DND-41 (cell line): Measurements from ENCODE around the gene ISG20.

ENCODE experiments used
- CTCF ChIP-seq: IDR thresholded peaks from 2 replicates; pipeline ENCODE4 v1.5.1; 2012; ENCODE audit warnings: borderline replicate concordance, low read length, moderate library complexity, mild to moderate bottlenecking; ENCODE audit not compliant: poor library complexity, severe bottlenecking; ENCODE audit errors: extremely low read depth
- EZH2 ChIP-seq: IDR thresholded peaks from 3 replicates; pipeline ENCODE4 v1.6.1; 2012; ENCODE audit warnings: borderline replicate concordance, low read depth, mild to moderate bottlenecking, moderate library complexity, low read length, inconsistent platforms; ENCODE audit not compliant: severe bottlenecking

GRCh38 chr15:88680241-88681001, 41.6 kb downstream of the ISG20 start:
- TF ChIP-seq CTCF (no peak), EZH2 (no peak)
